ENCODE measurements around the gene AFF4. TPM values are rescaled to one million over a fixed set of nuclear protein-coding genes. Genes with fewer than 3 reads are reported as not detected.

AFF4 gene
- total RNA-seq, 1 experiment from 2014 or later: 85.3 TPM

DNA sequence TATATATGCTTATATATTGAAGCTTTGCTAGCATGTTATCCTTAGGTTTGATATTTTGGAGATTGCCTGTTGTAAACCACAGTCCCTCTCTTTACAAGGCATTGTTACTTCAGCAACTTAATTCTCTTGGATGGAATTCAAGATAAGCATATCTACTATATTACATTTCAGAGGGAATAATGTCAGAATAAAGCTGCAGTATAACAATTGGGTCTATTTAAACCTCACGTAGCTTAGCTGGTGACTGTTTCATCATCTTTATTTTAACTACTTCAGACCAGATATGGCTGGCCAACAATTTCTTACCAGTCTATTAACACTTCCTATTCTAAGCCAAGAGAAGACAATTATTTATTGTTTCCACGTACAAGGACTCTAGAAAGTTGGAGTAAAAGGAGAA, 35.8 kb upstream of the AFF4 start:
- CTCF ChIA-PET: no interaction called here
- Histone ChIP-seq H3K4me1 (ENCODE audit: insufficient read depth, low read length, poor library complexity, severe bottlenecking) (no peaks in the 10 kb centered on the region), H3K9me3 (ENCODE audit: low read depth, low read length, poor library complexity, severe bottlenecking) (no peaks in the 10 kb centered on the region), H3K36me3 (ENCODE audit: insufficient read depth, low read length, poor library complexity, severe bottlenecking) (no peaks in the 10 kb centered on the region), H3K27me3 (replicated peaks; ENCODE audit: insufficient read depth, low read depth, low read length, poor library complexity) (no peaks in the 10 kb centered on the region), H3K4me3 (ENCODE audit: low read depth, low read length, poor library complexity, severe bottlenecking) (no peak overlapping the region), H3K27ac (ENCODE audit: low read depth, low read length, poor library complexity, severe bottlenecking) (no peak overlapping the region)
- DNase-seq (ENCODE audit: low spot score): no peak
- TF ChIP-seq, protein P1, sequence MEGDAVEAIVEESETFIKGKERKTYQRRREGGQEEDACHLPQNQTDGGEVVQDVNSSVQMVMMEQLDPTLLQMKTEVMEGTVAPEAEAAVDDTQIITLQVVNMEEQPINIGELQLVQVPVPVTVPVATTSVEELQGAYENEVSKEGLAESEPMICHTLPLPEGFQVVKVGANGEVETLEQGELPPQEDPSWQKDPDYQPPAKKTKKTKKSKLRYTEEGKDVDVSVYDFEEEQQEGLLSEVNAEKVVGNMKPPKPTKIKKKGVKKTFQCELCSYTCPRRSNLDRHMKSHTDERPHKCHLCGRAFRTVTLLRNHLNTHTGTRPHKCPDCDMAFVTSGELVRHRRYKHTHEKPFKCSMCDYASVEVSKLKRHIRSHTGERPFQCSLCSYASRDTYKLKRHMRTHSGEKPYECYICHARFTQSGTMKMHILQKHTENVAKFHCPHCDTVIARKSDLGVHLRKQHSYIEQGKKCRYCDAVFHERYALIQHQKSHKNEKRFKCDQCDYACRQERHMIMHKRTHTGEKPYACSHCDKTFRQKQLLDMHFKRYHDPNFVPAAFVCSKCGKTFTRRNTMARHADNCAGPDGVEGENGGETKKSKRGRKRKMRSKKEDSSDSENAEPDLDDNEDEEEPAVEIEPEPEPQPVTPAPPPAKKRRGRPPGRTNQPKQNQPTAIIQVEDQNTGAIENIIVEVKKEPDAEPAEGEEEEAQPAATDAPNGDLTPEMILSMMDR (conservative IDR thresholded peaks at IDR 0.05; ENCODE audit: low read depth, low read length): no peak
- TF ChIP-seq EZH2 (IDR thresholded peaks at IDR 0.05; ENCODE audit: borderline replicate concordance, low read depth, low read length, poor library complexity, severe bottlenecking): no peak
- intact Hi-C loops (cut with micrococcal nuclease; ENCODE audit: unreplicated experiment): no loop called here
- BruUV-seq (replicated peaks): no TSS peak
- POLR2A ChIA-PET (ENCODE audit: low non-redundant PET): no interaction called here

DNA sequence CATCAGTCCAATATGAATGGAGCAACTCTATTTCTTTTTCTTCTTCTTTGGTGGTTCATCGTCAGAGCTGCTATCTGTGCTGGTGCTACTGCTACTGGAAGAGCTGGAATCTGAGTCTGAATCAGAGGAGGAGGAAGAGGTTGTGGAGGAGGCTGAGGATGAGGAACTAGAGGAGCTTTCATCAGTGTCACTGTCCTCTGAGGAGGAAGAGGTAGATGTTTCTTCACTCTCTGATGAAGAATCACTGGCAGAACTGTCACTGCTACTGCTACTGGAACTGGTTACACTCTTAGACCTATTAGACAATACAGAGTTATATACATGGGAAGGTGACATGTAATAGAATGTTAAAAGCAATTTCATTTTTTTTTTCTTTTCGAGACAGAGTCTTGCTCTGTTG, 35.1 kb upstream of the AFF4 start:
- POLR2A ChIA-PET (ENCODE audit: low non-redundant PET): no interaction called here
- CTCF ChIA-PET: no interaction called here

DNA sequence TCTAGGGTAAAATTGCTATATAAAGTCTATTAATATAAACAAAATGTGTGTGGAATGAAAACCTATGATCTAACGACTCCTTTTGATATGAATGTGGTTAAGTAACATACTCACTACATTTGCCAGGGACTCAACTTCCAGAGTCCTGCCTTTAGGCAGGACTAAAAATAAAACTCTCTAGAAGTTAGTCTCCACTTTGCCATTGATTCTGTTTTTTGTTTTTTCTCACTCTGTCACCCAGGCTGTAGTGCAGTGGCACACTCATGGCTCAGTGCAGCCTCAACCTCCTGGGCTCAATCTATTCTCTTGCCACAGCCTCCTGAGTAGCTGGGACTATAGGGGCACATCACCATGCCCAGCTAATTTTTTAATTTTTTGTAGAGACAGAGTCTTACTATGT, 32.9 kb upstream of the AFF4 start:
- CTCF ChIA-PET: no interaction called here
- Histone ChIP-seq H3K9me3 (ENCODE audit: low read depth, low read length, poor library complexity, severe bottlenecking) (no peaks in the 10 kb centered on the region), H3K4me3 (ENCODE audit: low read depth, low read length, poor library complexity, severe bottlenecking) (no peak overlapping the region), H3K27ac (ENCODE audit: low read depth, low read length, poor library complexity, severe bottlenecking) (no peak overlapping the region), H3K4me1 (ENCODE audit: insufficient read depth, low read length, poor library complexity, severe bottlenecking) (no peaks in the 10 kb centered on the region), H3K36me3 (ENCODE audit: insufficient read depth, low read length, poor library complexity, severe bottlenecking) (no peaks in the 10 kb centered on the region), H3K27me3 (replicated peaks; ENCODE audit: insufficient read depth, low read depth, low read length, poor library complexity) (no peaks in the 10 kb centered on the region)
- TF ChIP-seq EZH2 (IDR thresholded peaks at IDR 0.05; ENCODE audit: borderline replicate concordance, low read depth, low read length, poor library complexity, severe bottlenecking): no peak
- TF ChIP-seq, protein P1 (conservative IDR thresholded peaks at IDR 0.05; ENCODE audit: low read depth, low read length): no peak
- intact Hi-C loops (cut with micrococcal nuclease; ENCODE audit: unreplicated experiment): no loop called here
- BruUV-seq (replicated peaks): no TSS peak
- POLR2A ChIA-PET (ENCODE audit: low non-redundant PET): no interaction called here
- DNase-seq (ENCODE audit: low spot score): no peak

More for the DNA sequence above, 35.1 kb upstream of the AFF4 start:
- Histone ChIP-seq H3K9me3 (ENCODE audit: low read depth, low read length, poor library complexity, severe bottlenecking) (no peaks in the 10 kb centered on the region), H3K27ac (ENCODE audit: low read depth, low read length, poor library complexity, severe bottlenecking) (no peak overlapping the region), H3K27me3 (replicated peaks; ENCODE audit: insufficient read depth, low read depth, low read length, poor library complexity) (no peaks in the 10 kb centered on the region), H3K36me3 (ENCODE audit: insufficient read depth, low read length, poor library complexity, severe bottlenecking) (no peaks in the 10 kb centered on the region), H3K4me3 (ENCODE audit: low read depth, low read length, poor library complexity, severe bottlenecking) (no peak overlapping the region), H3K4me1 (ENCODE audit: insufficient read depth, low read length, poor library complexity, severe bottlenecking) (no peaks in the 10 kb centered on the region)
- no peak for DNase-seq (ENCODE audit: low spot score)
- intact Hi-C loops (cut with micrococcal nuclease; ENCODE audit: unreplicated experiment): no loop called here
- TF ChIP-seq, protein P1 (conservative IDR thresholded peaks at IDR 0.05; ENCODE audit: low read depth, low read length): no peak
- no peak for TF ChIP-seq EZH2 (IDR thresholded peaks at IDR 0.05; ENCODE audit: borderline replicate concordance, low read depth, low read length, poor library complexity, severe bottlenecking)
- BruUV-seq (replicated peaks): no TSS peak

All from A673 (cell line).